Measurements from ENCODE around the gene SRP54.
A peak's percentile ranks its signal among the peaks of the same experiment; 100 is the strongest.

SRP54 gene

GRCh38 chr14:34981743-34982420, 910 bp upstream of the SRP54 start (continued):
- TF ChIP-seq CTCF (tag by site-specific recombination; IDR thresholded peaks at IDR 0.05) (peak; percentile 57; the same call in 1 of the 2 replicates), ZNF530 (tag by site-specific recombination; IDR thresholded peaks at IDR 0.05; ENCODE audit: low read depth) (no peak), MZF1 (tag by site-specific recombination; IDR thresholded peaks at IDR 0.05; ENCODE audit: borderline replicate concordance) (peak; percentile 56; the same call in 1 of the 2 replicates), ZNF423 (tag by site-specific recombination; IDR thresholded peaks at IDR 0.05) (0 out of 2 replicates have a peak, but pooled peaks have one; percentile 8), ZNF184 (tag by site-specific recombination; IDR thresholded peaks at IDR 0.05) (no peak), ZNF843 (tag by site-specific recombination; IDR thresholded peaks at IDR 0.05) (no peak), SP3 (tag by site-specific recombination; IDR thresholded peaks at IDR 0.05) (no peak), ZNF658 (tag by site-specific recombination; IDR thresholded peaks at IDR 0.05) (no peak)

GRCh38 chr14:34983148-34983760, 462 bp downstream of the SRP54 start:
- POLR2A ChIA-PET: interaction anchor here (0.6 to 4.7 kb wide), 10 partner anchors 24 to 843 kb away, joined by 3 to 35 read pairs (median 4); partner anchors contain the start of genes BAZ1A, BRMS1L, FAM177A1 and PPP2R3C
- peaks cover 3% of the 10 kb centered on the region for H3K4me1 ChIP-seq (ENCODE audit: control insufficient read depth, insufficient read depth, low read length)
- TF ChIP-seq PRDM4 (tag by site-specific recombination; IDR thresholded peaks at IDR 0.05): no peak
- TF ChIP-seq GLIS1 (tag by site-specific recombination; IDR thresholded peaks at IDR 0.05): peak; percentile 5; the same call in 1 of the 2 replicates
- TF ChIP-seq OVOL3 (tag by site-specific recombination; IDR thresholded peaks at IDR 0.05): no peak
- TF ChIP-seq BCL11A (tag by site-specific recombination; IDR thresholded peaks at IDR 0.05; ENCODE audit: low read depth): no peak
- no peak for TF ChIP-seq ZNF202 (tag by site-specific recombination; IDR thresholded peaks at IDR 0.05; ENCODE audit: borderline replicate concordance)
- no peak for TF ChIP-seq ZBTB48 (tag by site-specific recombination; IDR thresholded peaks at IDR 0.05)
- peak; percentile 37 for TF ChIP-seq PRDM1 (tag by site-specific recombination; IDR thresholded peaks at IDR 0.05)
- 0 out of 2 replicates have a peak, but pooled peaks have one; percentile 7 for TF ChIP-seq ZEB2 (tag by site-specific recombination; IDR thresholded peaks at IDR 0.05)
- 0 out of 2 replicates have a peak, but pooled peaks have one; percentile 12 for TF ChIP-seq ZSCAN30 (tag by site-specific recombination; IDR thresholded peaks at IDR 0.05)
- peak; percentile 88 for TF ChIP-seq ZNF664 (tag by site-specific recombination; IDR thresholded peaks at IDR 0.05)
- 0 out of 2 replicates have a peak, but pooled peaks have one; percentile 26 for TF ChIP-seq ZNF600 (tag by site-specific recombination; IDR thresholded peaks at IDR 0.05)
- no peaks in the 10 kb centered on the region for H3K9me3 ChIP-seq (ENCODE audit: control insufficient read depth, insufficient read depth, low read depth, low read length)
- CTCF ChIA-PET: interaction anchor here (0.7 kb wide), 1 partner anchor 422 kb away, joined by 4 read pairs; no protein-coding TSS in a partner anchor
- peak overlapping the region; percentile 75 for H3K27ac ChIP-seq (ENCODE audit: extremely low read depth, low read depth, low read length)
- peaks cover 0 to 3% of the 10 kb centered on the region in 2 experiments; a peak in 1 of 3 replicates for H3K36me3 ChIP-seq (ENCODE audit: control insufficient read depth in 2 of 2, insufficient read depth in 1 of 2, low read length in 2 of 2)
- peak overlapping the region; percentile 82 for H3K4me3 ChIP-seq (ENCODE audit: low read depth, low read length)
